ENCODE results near the gene PTPRC. TPM values are rescaled to one million over a fixed set of nuclear protein-coding genes. Genes with fewer than 3 reads are reported as not detected.

PTPRC gene
- polyA plus RNA-seq, 4 donors, result 1.6 to 17.4 (median 5.3) TPM

GRCh38 chr1:198725090-198725489 is 86.2 kb downstream of the PTPRC start:
- Histone ChIP-seq H3K36me3 (ENCODE audit: control insufficient read depth in 3 of 3, insufficient read depth in 2 of 3, low read depth in 1 of 3, low read length in 3 of 3) (no peaks in the 10 kb centered on the region), H3K4me1 (ENCODE audit: control insufficient read depth in 3 of 3, insufficient read depth in 2 of 3, low read depth in 1 of 3, low read length in 2 of 3) (no peaks in the 10 kb centered on the region), H3K4me3 (ENCODE audit: low read depth in 1 of 3, low read length in 3 of 3) (no peak overlapping the region), H3K27me3 (ENCODE audit: control insufficient read depth in 3 of 3, insufficient read depth in 3 of 3, low read length in 3 of 3) (no peaks in the 10 kb centered on the region), H3K27ac (ENCODE audit: low read depth in 1 of 3, low read length in 2 of 3) (no peak overlapping the region), H3K9me3 (ENCODE audit: control insufficient read depth in 2 of 2, insufficient read depth in 1 of 2, low read depth in 1 of 2, low read length in 1 of 2) (no peaks in the 10 kb centered on the region)
- DNase-seq (no peak), FAIRE-seq (no peak)

DNA sequence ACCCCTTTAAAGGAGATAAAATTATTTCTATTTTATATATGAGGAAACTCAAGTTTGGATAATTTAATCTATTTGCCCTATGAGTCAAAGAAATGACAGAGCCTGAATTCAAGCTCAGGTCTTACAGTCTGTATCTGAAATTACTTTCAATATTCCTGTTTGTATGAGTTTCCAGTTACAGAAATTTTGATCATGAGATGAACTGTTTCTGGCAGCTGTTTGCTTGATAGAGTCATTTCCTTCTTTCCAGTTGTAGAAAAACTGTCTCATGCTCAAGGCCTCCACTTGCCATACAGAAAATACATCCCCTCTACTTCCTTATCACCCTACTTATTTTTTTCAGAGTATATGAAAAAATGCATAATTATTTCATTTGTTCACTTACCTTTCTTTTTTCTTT is 87.6 kb downstream of the PTPRC start:
- no peaks in the 10 kb centered on the region for H3K36me3 ChIP-seq (ENCODE audit: control insufficient read depth in 3 of 3, insufficient read depth in 2 of 3, low read depth in 1 of 3, low read length in 3 of 3)
- no peak for DNase-seq
- no peak for FAIRE-seq
- H3K27me3 ChIP-seq (ENCODE audit: control insufficient read depth in 3 of 3, insufficient read depth in 3 of 3, low read length in 3 of 3), result no peaks in the 10 kb centered on the region
- no peaks in the 10 kb centered on the region for H3K4me1 ChIP-seq (ENCODE audit: control insufficient read depth in 3 of 3, insufficient read depth in 2 of 3, low read depth in 1 of 3, low read length in 2 of 3)
- H3K9me3 ChIP-seq (ENCODE audit: control insufficient read depth in 2 of 2, insufficient read depth in 1 of 2, low read depth in 1 of 2, low read length in 1 of 2), result no peaks in the 10 kb centered on the region
- H3K27ac ChIP-seq (ENCODE audit: low read depth in 1 of 3, low read length in 2 of 3), result no peak overlapping the region
- H3K4me3 ChIP-seq (ENCODE audit: low read depth in 1 of 3, low read length in 3 of 3), result no peak overlapping the region

- FAIRE-seq (no peak), DNase-seq (no peak)
- no peak overlapping the region for H3K27ac ChIP-seq (ENCODE audit: low read depth in 1 of 3, low read length in 2 of 3)
- no peaks in the 10 kb centered on the region for H3K36me3 ChIP-seq (ENCODE audit: control insufficient read depth in 3 of 3, insufficient read depth in 2 of 3, low read depth in 1 of 3, low read length in 3 of 3)
- H3K9me3 ChIP-seq (ENCODE audit: control insufficient read depth in 2 of 2, insufficient read depth in 1 of 2, low read depth in 1 of 2, low read length in 1 of 2), result no peaks in the 10 kb centered on the region
- H3K4me1 ChIP-seq (ENCODE audit: control insufficient read depth in 3 of 3, insufficient read depth in 2 of 3, low read depth in 1 of 3, low read length in 2 of 3), result no peaks in the 10 kb centered on the region
- WGBS, 3 donors, result 89 to 94% (median 90%) methylated on average over 5 of the region's 5 CpGs
- H3K4me3 ChIP-seq (ENCODE audit: low read depth in 1 of 3, low read length in 3 of 3), result no peak overlapping the region
- no peaks in the 10 kb centered on the region for H3K27me3 ChIP-seq (ENCODE audit: control insufficient read depth in 3 of 3, insufficient read depth in 3 of 3, low read length in 3 of 3)
Observed at GRCh38 chr1:198729195-198729863, 90.5 kb downstream of the PTPRC start.

DNA sequence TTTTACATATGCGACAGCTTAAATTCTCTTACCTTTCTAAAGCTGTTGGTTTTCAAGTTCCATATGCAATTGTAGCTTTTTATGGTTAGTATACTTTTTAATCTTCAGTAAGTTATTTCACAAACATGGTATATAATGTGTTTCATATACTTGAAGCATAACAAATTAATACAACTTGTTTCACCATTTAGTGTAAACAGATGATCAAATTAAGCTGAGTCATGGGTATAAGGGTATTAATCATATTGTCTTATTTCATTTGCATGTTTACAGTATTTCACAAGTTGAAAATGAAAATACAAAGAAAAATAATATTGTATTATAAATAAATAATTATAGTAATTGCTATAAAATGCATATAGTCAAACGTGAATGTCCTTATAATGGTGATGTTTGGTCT is 92.1 kb downstream of the PTPRC start:
- Histone ChIP-seq H3K36me3 (ENCODE audit: control insufficient read depth in 3 of 3, insufficient read depth in 2 of 3, low read depth in 1 of 3, low read length in 3 of 3) (no peaks in the 10 kb centered on the region), H3K27me3 (ENCODE audit: control insufficient read depth in 3 of 3, insufficient read depth in 3 of 3, low read length in 3 of 3) (no peaks in the 10 kb centered on the region), H3K4me1 (ENCODE audit: control insufficient read depth in 3 of 3, insufficient read depth in 2 of 3, low read depth in 1 of 3, low read length in 2 of 3) (no peaks in the 10 kb centered on the region), H3K27ac (ENCODE audit: low read depth in 1 of 3, low read length in 2 of 3) (no peak overlapping the region), H3K4me3 (ENCODE audit: low read depth in 1 of 3, low read length in 3 of 3) (no peak overlapping the region), H3K9me3 (ENCODE audit: control insufficient read depth in 2 of 2, insufficient read depth in 1 of 2, low read depth in 1 of 2, low read length in 1 of 2) (no peaks in the 10 kb centered on the region)
- whole genome bisulfite sequencing, 3 donors, result 79 to 85% (median 83%) methylated on average over 2 of the region's 2 CpGs
- DNase-seq (no peak), FAIRE-seq (no peak)

- Histone ChIP-seq H3K4me3 (ENCODE audit: low read depth in 1 of 3, low read length in 3 of 3) (no peak overlapping the region), H3K9me3 (ENCODE audit: control insufficient read depth in 2 of 2, insufficient read depth in 1 of 2, low read depth in 1 of 2, low read length in 1 of 2) (no peaks in the 10 kb centered on the region), H3K27me3 (ENCODE audit: control insufficient read depth in 3 of 3, insufficient read depth in 3 of 3, low read length in 3 of 3) (no peaks in the 10 kb centered on the region), H3K36me3 (ENCODE audit: control insufficient read depth in 3 of 3, insufficient read depth in 2 of 3, low read depth in 1 of 3, low read length in 3 of 3) (no peaks in the 10 kb centered on the region), H3K4me1 (ENCODE audit: control insufficient read depth in 3 of 3, insufficient read depth in 2 of 3, low read depth in 1 of 3, low read length in 2 of 3) (no peaks in the 10 kb centered on the region), H3K27ac (ENCODE audit: low read depth in 1 of 3, low read length in 2 of 3) (no peak overlapping the region)
- 43 to 49% (median 43%) methylated on average over 2 of the region's 2 CpGs for WGBS, 3 donors
- no peak for DNase-seq
- FAIRE-seq, result no peak
Observed at GRCh38 chr1:198734323-198735008, 95.6 kb downstream of the PTPRC start.

DNA sequence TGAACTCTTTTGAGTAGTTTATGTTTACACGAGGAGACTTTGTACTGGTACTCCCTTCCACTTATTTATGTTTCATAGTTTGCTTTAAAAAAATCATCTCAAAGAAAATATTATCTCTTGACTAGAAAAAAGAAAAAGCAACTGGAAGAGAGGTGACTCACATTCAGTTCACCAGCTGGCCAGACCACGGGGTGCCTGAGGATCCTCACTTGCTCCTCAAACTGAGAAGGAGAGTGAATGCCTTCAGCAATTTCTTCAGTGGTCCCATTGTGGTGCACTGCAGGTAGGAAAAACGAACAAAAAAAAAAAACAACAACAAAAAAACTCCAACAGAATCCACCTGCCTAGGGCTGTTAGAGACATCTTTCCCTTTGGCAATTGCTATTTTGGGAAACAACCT is 102.9 kb downstream of the PTPRC start:
- Histone ChIP-seq H3K36me3 (ENCODE audit: control insufficient read depth in 3 of 3, insufficient read depth in 2 of 3, low read depth in 1 of 3, low read length in 3 of 3) (no peaks in the 10 kb centered on the region), H3K4me1 (ENCODE audit: control insufficient read depth in 3 of 3, insufficient read depth in 2 of 3, low read depth in 1 of 3, low read length in 2 of 3) (no peaks in the 10 kb centered on the region), H3K4me3 (ENCODE audit: low read depth in 1 of 3, low read length in 3 of 3) (no peak overlapping the region), H3K27me3 (ENCODE audit: control insufficient read depth in 3 of 3, insufficient read depth in 3 of 3, low read length in 3 of 3) (no peaks in the 10 kb centered on the region), H3K27ac (ENCODE audit: low read depth in 1 of 3, low read length in 2 of 3) (no peak overlapping the region), H3K9me3 (ENCODE audit: control insufficient read depth in 2 of 2, insufficient read depth in 1 of 2, low read depth in 1 of 2, low read length in 1 of 2) (no peaks in the 10 kb centered on the region)
- FAIRE-seq (no peak), DNase-seq (no peak)
- 33 to 55% (median 44%) methylated on average over 3 of the region's 3 CpGs for WGBS, 3 donors

GRCh38 chr1:198747127-198747526 is 108.3 kb downstream of the PTPRC start:
- Histone ChIP-seq H3K27ac (ENCODE audit: low read depth in 1 of 3, low read length in 2 of 3) (no peak overlapping the region), H3K9me3 (ENCODE audit: control insufficient read depth in 2 of 2, insufficient read depth in 1 of 2, low read depth in 1 of 2, low read length in 1 of 2) (no peaks in the 10 kb centered on the region), H3K27me3 (ENCODE audit: control insufficient read depth in 3 of 3, insufficient read depth in 3 of 3, low read length in 3 of 3) (no peaks in the 10 kb centered on the region), H3K36me3 (ENCODE audit: control insufficient read depth in 3 of 3, insufficient read depth in 2 of 3, low read depth in 1 of 3, low read length in 3 of 3) (no peaks in the 10 kb centered on the region), H3K4me3 (ENCODE audit: low read depth in 1 of 3, low read length in 3 of 3) (no peak overlapping the region), H3K4me1 (ENCODE audit: control insufficient read depth in 3 of 3, insufficient read depth in 2 of 3, low read depth in 1 of 3, low read length in 2 of 3) (no peaks in the 10 kb centered on the region)
- WGBS, 3 donors, result 75 to 91% (median 87%) methylated on average over 2 of the region's 2 CpGs
- no peak for DNase-seq
- no peak for FAIRE-seq

DNA sequence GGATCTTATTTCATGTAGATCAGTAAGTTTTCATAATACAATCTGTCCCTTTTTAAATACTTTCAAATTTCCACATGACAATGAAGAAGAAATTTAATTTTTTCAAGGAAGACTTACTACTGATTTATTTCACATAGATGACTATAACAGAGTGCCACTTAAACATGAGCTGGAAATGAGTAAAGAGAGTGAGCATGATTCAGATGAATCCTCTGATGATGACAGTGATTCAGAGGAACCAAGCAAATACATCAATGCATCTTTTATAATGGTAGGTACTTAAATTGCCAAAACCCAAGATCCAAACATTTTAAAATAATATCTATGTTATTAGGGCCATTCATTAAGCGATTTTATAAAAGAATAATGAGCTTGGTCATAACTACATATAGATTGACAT is 110.4 kb downstream of the PTPRC start:
- Histone ChIP-seq H3K36me3 (ENCODE audit: control insufficient read depth in 3 of 3, insufficient read depth in 2 of 3, low read depth in 1 of 3, low read length in 3 of 3) (no peaks in the 10 kb centered on the region), H3K4me1 (ENCODE audit: control insufficient read depth in 3 of 3, insufficient read depth in 2 of 3, low read depth in 1 of 3, low read length in 2 of 3) (no peaks in the 10 kb centered on the region), H3K27ac (ENCODE audit: low read depth in 1 of 3, low read length in 2 of 3) (no peak overlapping the region), H3K4me3 (ENCODE audit: low read depth in 1 of 3, low read length in 3 of 3) (no peak overlapping the region), H3K27me3 (ENCODE audit: control insufficient read depth in 3 of 3, insufficient read depth in 3 of 3, low read length in 3 of 3) (no peaks in the 10 kb centered on the region), H3K9me3 (ENCODE audit: control insufficient read depth in 2 of 2, insufficient read depth in 1 of 2, low read depth in 1 of 2, low read length in 1 of 2) (no peaks in the 10 kb centered on the region)
- DNase-seq (no peak), FAIRE-seq (no peak)
- 91 to 96% (median 95%) methylated on average over 1 of the region's 1 CpG for WGBS, 3 donors

DNA sequence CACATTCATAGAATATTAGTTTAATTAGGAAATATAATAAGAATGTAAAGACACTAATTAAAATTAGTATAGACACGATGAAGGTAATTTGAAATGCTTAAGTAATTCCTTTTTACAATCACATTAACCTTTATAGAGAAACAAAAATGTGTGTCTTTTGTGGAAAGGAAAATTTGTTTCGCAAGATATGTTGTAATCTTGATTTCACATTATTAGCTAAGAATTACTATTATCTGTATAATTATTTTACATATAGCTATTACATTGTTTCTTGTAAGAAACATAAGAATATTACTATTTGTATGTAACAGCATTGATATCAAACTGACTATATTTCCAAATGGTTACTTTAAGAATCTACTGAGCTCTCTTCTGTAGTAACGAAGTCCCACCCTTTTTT is 111.2 kb downstream of the PTPRC start:
- Histone ChIP-seq H3K27me3 (ENCODE audit: control insufficient read depth in 3 of 3, insufficient read depth in 3 of 3, low read length in 3 of 3) (no peaks in the 10 kb centered on the region), H3K4me3 (ENCODE audit: low read depth in 1 of 3, low read length in 3 of 3) (no peak overlapping the region), H3K9me3 (ENCODE audit: control insufficient read depth in 2 of 2, insufficient read depth in 1 of 2, low read depth in 1 of 2, low read length in 1 of 2) (no peaks in the 10 kb centered on the region), H3K4me1 (ENCODE audit: control insufficient read depth in 3 of 3, insufficient read depth in 2 of 3, low read depth in 1 of 3, low read length in 2 of 3) (no peaks in the 10 kb centered on the region), H3K27ac (ENCODE audit: low read depth in 1 of 3, low read length in 2 of 3) (no peak overlapping the region), H3K36me3 (ENCODE audit: control insufficient read depth in 3 of 3, insufficient read depth in 2 of 3, low read depth in 1 of 3, low read length in 3 of 3) (no peaks in the 10 kb centered on the region)
- FAIRE-seq (peak; percentile 65), DNase-seq (no peak)
- WGBS, 3 donors, result 71 to 91% (median 77%) methylated on average over 3 of the region's 3 CpGs

Measured in small intestine (tissue), 7 donors.